ENCODE data around the gene ERC1.

DNA sequence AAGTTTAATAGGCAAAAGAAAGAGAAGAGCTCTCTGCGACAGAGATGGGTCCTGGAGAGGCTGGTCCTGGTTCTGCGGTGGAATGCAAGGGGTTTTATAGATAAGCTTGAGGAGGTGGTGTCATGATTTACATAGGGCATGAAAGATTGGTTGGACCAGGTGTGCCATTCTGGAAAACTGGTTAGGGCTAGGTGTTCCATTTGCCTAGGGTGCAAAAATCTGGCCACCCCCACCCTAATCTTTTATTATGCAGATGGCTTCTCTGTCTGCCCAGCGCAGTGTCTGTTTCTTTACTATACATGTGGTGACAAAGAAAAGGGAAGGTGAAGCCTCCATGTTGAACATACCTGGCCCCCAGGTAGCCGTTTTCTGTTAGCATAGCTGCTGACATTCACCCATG lies 65.4 kb downstream of the ERC1 start:
- TF ChIP-seq CTCF (IDR thresholded peaks at IDR 0.05) (no peak), TCF7L2 (IDR thresholded peaks at IDR 0.05; ENCODE audit: low read depth, low read length) (no peak), POLR2AphosphoS5 (IDR thresholded peaks at IDR 0.05; ENCODE audit: low read depth, low read length) (no peak), SIN3A (IDR thresholded peaks at IDR 0.05; ENCODE audit: borderline replicate concordance, insufficient read depth, low read depth, low read length) (no peak)
- TF ChIP-seq, protein P1, sequence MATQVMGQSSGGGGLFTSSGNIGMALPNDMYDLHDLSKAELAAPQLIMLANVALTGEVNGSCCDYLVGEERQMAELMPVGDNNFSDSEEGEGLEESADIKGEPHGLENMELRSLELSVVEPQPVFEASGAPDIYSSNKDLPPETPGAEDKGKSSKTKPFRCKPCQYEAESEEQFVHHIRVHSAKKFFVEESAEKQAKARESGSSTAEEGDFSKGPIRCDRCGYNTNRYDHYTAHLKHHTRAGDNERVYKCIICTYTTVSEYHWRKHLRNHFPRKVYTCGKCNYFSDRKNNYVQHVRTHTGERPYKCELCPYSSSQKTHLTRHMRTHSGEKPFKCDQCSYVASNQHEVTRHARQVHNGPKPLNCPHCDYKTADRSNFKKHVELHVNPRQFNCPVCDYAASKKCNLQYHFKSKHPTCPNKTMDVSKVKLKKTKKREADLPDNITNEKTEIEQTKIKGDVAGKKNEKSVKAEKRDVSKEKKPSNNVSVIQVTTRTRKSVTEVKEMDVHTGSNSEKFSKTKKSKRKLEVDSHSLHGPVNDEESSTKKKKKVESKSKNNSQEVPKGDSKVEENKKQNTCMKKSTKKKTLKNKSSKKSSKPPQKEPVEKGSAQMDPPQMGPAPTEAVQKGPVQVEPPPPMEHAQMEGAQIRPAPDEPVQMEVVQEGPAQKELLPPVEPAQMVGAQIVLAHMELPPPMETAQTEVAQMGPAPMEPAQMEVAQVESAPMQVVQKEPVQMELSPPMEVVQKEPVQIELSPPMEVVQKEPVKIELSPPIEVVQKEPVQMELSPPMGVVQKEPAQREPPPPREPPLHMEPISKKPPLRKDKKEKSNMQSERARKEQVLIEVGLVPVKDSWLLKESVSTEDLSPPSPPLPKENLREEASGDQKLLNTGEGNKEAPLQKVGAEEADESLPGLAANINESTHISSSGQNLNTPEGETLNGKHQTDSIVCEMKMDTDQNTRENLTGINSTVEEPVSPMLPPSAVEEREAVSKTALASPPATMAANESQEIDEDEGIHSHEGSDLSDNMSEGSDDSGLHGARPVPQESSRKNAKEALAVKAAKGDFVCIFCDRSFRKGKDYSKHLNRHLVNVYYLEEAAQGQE (IDR thresholded peaks at IDR 0.05; ENCODE audit: insufficient read depth in 1 of 2, low read depth in 2 of 2, low read length in 1 of 2): no peak
